ENCODE measurements around the gene RPS4Y1.
"Not testable (repeated sequence)": the region's sequence is repeated elsewhere in the genome, so short reads cannot be mapped to it uniquely, and the experiment has no call there.

RPS4Y1 gene

DNA sequence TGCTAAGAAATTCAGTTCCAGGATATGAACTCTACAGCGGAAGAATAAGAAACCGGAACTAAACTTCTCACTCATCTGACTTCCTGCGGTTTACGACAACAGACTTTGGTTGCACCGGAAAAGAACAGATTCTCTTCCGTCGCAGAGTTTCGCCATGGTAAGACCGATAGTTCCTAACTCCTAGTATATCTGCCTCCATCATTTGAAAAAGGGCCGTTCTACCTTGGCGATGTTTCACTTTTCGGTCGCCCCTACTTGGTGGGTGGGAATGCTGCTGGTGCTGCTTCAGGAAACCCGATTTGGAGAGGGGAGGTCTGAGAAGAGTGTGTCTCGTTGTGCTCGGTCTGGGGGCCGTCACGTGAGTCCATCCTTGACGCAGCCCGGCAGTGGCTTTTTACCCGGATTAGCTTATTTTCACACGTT is at the start of gene RPS4Y1:
RPS4Y1 (plus strand) TSS at position 132 of the 423 bp plus-strand sequence; CDS start at position 155, 23 bp downstream.
- no peaks in the 10 kb centered on the region for H3K36me3 ChIP-seq
- H3K27ac ChIP-seq = no peak within 1 kb of the TSS

DNA sequence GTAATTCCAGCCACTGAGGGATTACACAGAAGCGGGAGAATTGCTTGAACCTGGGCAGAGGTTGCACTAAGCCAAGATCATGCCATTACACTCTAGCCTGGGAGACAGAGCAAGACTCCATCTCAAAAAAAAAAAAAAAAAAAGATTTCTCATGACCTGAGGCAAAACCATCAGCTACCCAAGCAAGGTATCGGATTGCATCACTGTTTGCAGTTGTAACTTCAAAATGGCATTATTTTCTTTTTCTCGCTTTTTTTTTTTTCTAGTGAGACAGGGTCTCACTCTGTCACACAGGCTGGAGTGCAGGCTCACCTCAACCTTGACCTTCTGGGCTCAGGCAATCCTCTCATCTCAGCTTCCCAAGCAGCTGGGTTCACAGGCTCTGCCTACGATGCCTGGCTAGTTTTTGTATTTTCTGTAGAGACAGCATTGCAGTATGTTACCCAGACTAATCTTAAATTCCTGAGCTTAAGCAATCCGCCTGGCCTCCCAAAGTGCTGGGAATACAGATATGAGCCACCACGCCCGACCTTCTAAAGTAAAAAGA is 44.4 kb upstream of the RPS4Y1 start:
- no peaks in the 10 kb centered on the region for H3K27me3 ChIP-seq (ENCODE audit: insufficient read depth, low read depth, severe bottlenecking)
- no peaks in the 10 kb centered on the region for H3K9me3 ChIP-seq (ENCODE audit: severe bottlenecking)
- no peaks in the 10 kb centered on the region for H3K36me3 ChIP-seq
- no peak overlapping the region for H3K27ac ChIP-seq
- no peak for DNase-seq
- TF ChIP-seq, protein P1, sequence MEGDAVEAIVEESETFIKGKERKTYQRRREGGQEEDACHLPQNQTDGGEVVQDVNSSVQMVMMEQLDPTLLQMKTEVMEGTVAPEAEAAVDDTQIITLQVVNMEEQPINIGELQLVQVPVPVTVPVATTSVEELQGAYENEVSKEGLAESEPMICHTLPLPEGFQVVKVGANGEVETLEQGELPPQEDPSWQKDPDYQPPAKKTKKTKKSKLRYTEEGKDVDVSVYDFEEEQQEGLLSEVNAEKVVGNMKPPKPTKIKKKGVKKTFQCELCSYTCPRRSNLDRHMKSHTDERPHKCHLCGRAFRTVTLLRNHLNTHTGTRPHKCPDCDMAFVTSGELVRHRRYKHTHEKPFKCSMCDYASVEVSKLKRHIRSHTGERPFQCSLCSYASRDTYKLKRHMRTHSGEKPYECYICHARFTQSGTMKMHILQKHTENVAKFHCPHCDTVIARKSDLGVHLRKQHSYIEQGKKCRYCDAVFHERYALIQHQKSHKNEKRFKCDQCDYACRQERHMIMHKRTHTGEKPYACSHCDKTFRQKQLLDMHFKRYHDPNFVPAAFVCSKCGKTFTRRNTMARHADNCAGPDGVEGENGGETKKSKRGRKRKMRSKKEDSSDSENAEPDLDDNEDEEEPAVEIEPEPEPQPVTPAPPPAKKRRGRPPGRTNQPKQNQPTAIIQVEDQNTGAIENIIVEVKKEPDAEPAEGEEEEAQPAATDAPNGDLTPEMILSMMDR (IDR thresholded peaks at IDR 0.05; ENCODE audit: low read depth, low read length) = no peak
- H3K4me3 ChIP-seq (ENCODE audit: low read depth, low read length) = no peak overlapping the region

More for the DNA sequence above, at the start of gene RPS4Y1:
- Histone ChIP-seq H3K27me3 (ENCODE audit: insufficient read depth, low read depth, severe bottlenecking) (no peaks in the 10 kb centered on the region), H3K9me3 (ENCODE audit: severe bottlenecking) (no peaks in the 10 kb centered on the region), H3K4me3 (ENCODE audit: low read depth, low read length) (no peak within 1 kb of the TSS)
- no peak for DNase-seq
- TF ChIP-seq, protein P1 (IDR thresholded peaks at IDR 0.05; ENCODE audit: low read depth, low read length) = no peak

DNA sequence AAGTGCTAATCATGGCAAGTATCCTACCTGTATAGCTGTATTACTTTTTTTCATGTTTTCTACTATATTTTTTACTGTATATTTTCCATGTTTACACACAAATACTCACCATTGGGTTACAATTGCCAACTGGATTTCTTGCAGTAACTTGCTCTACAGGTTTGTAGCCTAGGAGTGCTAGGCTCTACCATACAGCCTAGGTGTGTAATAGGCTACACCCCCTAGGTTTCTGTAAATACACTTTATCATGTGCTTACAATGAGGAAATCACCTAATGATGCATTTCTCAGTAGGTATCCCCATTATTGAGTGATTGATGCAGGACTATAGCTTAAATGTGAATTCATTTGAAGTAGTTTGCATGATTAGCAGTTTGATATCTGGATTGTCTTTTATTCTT is 43.4 kb upstream of the RPS4Y1 start:
- H3K4me3 ChIP-seq (ENCODE audit: low read depth, low read length) = no peak overlapping the region
- TF ChIP-seq, protein P1 (IDR thresholded peaks at IDR 0.05; ENCODE audit: low read depth, low read length) = no peak
- H3K9me3 ChIP-seq (ENCODE audit: severe bottlenecking) = no peaks in the 10 kb centered on the region
- H3K27me3 ChIP-seq (ENCODE audit: insufficient read depth, low read depth, severe bottlenecking) = no peaks in the 10 kb centered on the region
- no peak overlapping the region for H3K27ac ChIP-seq
- H3K36me3 ChIP-seq = no peaks in the 10 kb centered on the region
- no peak for DNase-seq

DNA sequence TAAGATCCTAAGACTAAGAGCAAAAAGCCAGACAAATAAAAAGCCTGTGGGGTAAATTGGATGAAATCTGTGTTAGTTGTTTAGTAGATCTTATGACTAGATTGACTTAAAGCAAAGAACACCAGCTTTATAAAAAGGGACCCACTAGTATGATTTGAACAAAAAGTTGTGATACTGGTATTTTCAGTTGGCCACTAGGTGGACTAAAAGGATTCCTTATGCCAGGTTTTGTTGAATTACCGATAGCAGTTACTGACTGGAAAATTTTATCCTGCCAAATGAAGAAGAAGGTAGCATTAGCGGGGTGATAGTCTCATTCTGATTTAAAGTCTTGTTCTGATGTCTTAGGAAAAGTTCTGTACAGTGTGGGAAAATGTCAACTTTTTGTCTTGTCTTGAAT is 41.2 kb upstream of the RPS4Y1 start:
- H3K27ac ChIP-seq = no peak overlapping the region
- no peaks in the 10 kb centered on the region for H3K36me3 ChIP-seq
- no peak overlapping the region for H3K4me3 ChIP-seq (ENCODE audit: low read depth, low read length)
- H3K9me3 ChIP-seq (ENCODE audit: severe bottlenecking) = no peaks in the 10 kb centered on the region
- TF ChIP-seq, protein P1 (IDR thresholded peaks at IDR 0.05; ENCODE audit: low read depth, low read length) = no peak
- no peak for DNase-seq
- H3K27me3 ChIP-seq (ENCODE audit: insufficient read depth, low read depth, severe bottlenecking) = no peaks in the 10 kb centered on the region

DNA sequence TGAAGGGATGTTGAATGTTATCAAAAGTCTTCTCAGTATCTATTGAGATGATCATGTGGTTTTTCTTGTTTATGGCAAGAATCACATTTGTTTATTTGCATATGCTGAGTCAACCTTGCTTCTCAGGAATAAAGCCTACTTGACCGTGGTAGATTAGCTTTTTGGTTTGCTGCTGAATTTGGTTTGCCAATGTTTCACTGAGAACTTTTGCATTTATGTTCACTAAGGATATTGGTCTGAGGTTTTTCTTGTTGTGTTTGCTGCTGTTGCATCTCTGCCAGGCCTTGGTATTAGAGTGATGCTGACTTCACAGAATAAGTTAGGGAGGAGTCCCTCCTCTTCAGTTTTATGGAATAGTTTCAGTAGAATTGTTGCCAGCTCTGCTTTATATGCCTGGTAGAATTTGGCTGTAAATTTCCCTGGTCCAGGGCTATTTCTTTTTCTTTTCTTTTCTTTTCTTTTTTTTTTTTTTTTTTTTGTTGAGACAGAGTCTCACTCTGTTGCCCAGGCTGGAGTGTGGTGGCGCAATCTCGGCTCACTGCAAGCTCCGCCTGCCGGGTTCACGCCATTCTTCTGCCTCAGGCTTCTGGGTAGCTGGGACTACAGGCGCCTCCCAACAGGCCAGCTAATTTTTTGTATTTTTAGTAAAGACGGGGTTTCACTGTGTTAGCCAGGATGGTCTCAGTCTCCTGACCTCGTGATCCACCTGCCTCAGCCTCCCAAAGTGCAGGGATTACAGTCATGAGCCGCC is 24.1 kb upstream of the RPS4Y1 start:
- not testable (repeated sequence) for H3K27me3 ChIP-seq (ENCODE audit: insufficient read depth, low read depth, severe bottlenecking); H3K9me3 ChIP-seq (ENCODE audit: severe bottlenecking); H3K27ac ChIP-seq; H3K36me3 ChIP-seq; H3K4me3 ChIP-seq (ENCODE audit: low read depth, low read length); DNase-seq

DNA sequence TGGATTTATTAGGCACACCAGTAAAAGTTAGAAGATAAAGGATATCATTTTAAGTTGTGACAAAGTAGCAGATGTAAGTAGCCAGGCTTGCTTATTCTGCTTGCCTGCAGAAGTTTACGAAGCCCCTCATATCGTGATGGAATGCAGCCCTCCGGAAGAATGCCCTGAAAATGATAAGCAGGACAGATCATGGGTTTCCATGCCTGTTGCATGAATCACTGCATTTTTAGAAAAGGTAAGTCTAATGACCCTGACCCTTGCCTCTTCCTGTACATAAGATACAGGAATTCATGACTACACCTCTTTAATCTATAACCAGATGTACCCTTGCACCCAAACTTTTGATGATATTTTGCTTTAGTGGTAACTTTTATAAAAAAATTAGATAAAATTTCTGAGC is 16.9 kb upstream of the RPS4Y1 start:
- no peak overlapping the region for H3K27ac ChIP-seq
- TF ChIP-seq, protein P1 (IDR thresholded peaks at IDR 0.05; ENCODE audit: low read depth, low read length) = no peak
- H3K4me3 ChIP-seq (ENCODE audit: low read depth, low read length) = no peak overlapping the region
- no peaks in the 10 kb centered on the region for H3K36me3 ChIP-seq
- no peak for DNase-seq
- no peaks in the 10 kb centered on the region for H3K27me3 ChIP-seq (ENCODE audit: insufficient read depth, low read depth, severe bottlenecking)
- no peaks in the 10 kb centered on the region for H3K9me3 ChIP-seq (ENCODE audit: severe bottlenecking)

Measured in WERI-Rb-1 (cell line).